T-helper 2 cell treated with Interferon-gamma antibody and Interleukin-4, amounts not matched to agents 100 ng/mL and 5 ng/mL, for 36 hours (primary cell): ENCODE results near the gene FOXL3. TPM values are rescaled to one million over a fixed set of nuclear protein-coding genes. Genes with fewer than 3 reads are reported as not detected.
"Not testable (repeated sequence)": the region's sequence is repeated elsewhere in the genome, so short reads cannot be mapped to it uniquely, and the experiment has no call there.

ENCODE experiments used
- intact Hi-C: fragments of 100-400 bp; cut with micrococcal nuclease; formaldehyde crosslinking; loops from one replicate; pipeline ENCODE4 v1.15.1; 2023
- total RNA-seq: library from RNA; stranded (reverse); gene quantifications from 2 replicates; pipeline ENCODE4 v1.2.3, GENCODE V29; 2022

The FOXL3 gene
- total RNA-seq, 1 donor from 2014 or later, result not detected

DNA sequence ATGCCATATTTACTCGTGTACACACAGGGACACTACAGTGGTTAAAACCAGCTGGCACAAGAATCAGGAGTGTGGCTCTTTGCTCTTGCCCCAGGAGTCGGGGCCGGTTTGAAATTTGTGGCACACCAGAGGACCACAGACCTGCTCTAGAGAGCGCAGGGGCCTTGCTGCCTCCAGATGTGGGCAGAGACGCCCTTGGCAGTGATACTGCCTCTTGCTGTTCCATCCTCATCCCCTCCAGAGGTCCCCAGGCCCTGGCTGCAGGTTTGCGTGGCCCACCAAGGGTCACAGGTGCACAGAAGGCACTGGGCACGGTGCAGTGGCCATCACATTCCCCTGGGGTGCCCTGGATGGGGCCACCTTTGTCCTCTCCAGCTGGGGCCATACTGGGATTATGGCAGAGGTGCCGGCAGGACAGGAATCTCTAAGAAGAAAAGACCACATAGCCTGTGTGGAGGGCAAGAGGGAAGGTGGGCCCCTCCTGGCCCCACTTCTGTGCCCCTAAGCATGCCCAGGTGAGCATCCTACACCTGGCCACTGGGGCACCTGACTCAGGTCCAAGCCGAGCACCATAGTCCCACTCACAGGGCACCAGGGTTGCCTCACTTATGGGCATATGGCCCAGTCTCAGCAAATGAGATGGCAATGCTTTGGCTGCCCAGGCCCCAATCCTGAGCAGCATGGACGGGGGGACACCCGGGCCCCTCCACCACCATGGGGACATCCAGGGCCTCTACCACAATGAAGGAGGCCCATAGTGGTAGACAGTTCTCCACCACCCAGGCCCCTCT, 45.6 kb downstream of the FOXL3 start:
- intact Hi-C loops, result no loop called here

DNA sequence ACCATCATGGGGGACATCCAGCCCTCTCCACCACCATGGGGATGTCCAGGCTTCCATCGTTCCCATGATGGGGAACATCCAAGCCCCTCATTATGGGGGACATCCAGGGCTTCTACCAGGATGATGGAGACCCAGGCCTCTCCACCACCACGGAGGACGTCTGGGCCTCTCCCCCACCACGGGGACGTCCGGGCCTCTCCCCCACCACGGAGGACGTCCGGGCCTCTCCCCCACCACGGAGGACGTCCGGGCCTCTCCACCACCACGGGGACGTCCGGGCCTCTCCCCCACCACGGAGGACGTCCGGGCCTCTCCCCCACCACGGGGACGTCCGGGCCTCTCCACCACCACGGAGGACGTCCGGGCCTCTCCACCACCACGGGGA, 46.2 kb downstream of the FOXL3 start:
- intact Hi-C loops, result not testable (repeated sequence)

- intact Hi-C loops, result no loop called here
Measured at GRCh38 chr7:336810-337566, 47.0 kb downstream of the FOXL3 start.

DNA sequence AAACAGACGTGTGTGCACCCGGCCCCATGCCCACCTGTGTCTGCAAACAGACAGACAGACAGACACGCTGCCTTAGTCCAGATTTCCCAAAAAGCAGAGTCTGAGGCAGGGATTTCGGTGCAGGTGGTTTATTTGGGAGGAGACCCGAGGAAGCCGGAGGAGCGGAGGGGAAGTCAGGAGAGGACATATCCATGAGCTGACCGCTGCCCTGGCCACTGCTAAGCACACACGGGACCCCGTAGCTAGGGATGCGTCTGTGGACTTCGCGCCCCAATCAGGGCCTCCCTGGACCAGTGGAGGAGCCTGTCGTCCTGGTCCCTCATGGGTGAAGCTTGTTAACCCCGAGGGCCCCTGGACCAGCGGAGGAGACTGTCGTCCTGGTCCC, 47.6 kb downstream of the FOXL3 start:
- intact Hi-C loops, result no loop called here

DNA sequence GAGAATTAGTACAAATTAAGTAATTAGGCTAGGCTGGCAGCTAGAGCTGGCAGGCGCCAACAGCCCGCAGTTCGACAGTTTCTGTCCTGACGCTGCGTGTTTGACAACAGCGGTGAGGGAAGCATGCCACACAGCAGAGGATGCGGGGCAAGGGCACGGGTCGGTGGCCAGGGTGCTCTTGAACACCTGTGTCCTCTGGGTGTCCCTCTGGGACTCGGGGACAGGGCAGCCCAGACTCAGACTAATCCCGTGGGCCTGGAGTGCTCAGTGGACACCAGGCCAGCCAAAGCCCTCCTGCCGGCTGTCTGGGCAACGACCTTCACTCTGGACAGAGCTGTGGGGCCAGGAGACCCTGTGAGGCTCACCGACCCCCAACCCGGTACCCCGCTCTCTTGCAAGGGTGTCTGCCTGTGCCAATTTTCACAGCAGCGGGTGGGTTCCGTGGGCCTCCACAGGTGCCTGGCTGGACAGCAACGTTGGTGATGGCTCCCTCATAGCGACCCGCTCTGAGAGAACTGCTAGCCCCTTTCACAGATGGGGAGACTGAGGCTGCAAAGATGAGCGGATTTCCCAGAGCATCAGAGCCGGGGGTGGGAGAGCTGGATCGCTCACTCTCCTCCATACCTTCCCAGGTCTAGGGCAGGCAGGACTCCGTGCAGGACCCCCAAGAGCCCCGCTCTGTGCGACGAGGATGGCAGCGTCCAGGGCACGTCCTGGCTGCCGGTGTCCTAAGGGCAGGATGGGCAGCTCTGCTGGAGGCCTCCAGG, 48.5 kb downstream of the FOXL3 start:
- intact Hi-C loops, result no loop called here

GRCh38 chr7:339062-339342, 49.0 kb downstream of the FOXL3 start:
- intact Hi-C loops, result no loop called here

GRCh38 chr7:339696-340095, 49.7 kb downstream of the FOXL3 start:
- intact Hi-C loops, result no loop called here

DNA sequence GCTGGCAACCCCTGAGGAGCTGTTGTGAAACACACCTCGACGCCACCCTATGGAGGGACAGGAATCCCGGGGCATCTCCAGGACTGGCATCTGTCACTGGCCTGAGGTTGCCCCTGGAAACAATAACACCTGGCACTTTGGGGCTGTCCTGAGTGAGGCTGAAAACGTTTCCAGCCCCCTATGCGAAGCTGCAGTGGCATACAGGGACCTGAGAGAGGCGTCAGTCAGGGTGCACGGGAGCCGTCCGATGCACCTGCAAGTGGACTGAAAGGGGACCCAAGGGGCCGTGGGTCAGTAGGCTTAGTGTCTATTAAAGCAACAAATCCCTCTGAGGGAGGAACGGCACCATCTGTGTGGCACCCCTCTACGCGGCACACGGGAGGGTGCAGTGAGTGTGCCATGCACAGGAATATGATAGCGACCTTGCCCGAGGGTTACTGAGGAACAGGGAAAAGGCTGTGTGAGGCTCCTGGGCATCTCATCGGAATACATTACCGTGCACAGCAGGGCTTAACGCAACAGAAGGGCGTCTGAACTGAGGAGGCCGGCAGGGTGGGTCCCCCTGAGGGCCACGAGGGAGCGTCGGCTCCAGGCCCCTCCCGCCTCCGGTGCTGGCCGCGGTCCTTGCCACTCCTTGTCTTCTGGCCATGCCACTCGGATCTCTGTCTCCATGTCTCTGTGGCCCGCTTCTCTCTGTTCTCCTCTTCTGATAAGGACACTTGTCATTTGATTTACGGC, 50.4 kb downstream of the FOXL3 start:
- intact Hi-C loops, result no loop called here

Other genes starting within 250 kb of the FOXL3 start
- 0.32 and 0.70 TPM in 2 replicates for gene FAM20C, start 97.6 kb upstream of the FOXL3 start, total RNA-seq
- gene PDGFA, start 229.7 kb downstream of the FOXL3 start, total RNA-seq, result 1.0 and 1.6 TPM in 2 replicates